ENCODE results near the gene HLA-A.

Gene HLA-A

DNA sequence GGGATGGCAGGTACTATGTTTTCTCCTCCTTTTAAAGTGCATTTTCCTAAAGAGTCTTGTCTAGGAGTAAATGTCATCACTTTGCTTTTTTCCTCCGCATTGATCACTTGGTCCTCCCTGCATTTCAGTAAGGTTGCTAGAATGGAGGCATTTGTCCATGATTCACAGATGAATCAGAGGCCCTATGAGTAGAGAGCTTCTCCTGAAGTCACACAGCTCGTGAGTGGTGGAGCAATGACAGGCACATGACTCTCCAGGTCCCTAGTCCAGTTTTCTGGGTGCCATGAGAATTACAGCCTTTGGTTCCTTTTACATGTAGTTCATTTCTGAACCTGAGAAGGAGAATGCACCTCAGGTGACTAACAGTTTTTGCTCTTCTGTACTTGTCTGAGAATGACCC, 50.5 kb downstream of the HLA-A start:
- no peak for FAIRE-seq

DNA sequence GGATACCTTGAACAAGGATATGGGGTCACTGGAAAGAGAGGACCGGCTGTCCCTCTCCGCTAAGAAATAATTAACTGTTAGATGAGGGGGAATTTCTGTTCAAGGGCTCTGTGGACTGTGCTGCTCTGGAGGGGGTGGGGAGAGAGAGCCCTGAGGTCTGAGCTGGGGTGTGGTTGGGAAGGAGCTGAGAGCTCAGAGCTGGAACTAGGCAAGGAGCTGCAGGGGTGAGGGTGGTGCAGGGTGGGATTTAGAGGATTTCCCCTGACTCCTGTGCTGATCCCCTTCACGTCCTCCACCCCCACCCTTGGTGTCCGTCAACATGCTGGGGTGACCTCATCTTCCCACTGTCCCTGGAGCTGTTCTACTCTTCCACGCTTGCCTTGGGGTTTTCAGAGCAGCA, 52.5 kb downstream of the HLA-A start:
- no peak for FAIRE-seq

DNA sequence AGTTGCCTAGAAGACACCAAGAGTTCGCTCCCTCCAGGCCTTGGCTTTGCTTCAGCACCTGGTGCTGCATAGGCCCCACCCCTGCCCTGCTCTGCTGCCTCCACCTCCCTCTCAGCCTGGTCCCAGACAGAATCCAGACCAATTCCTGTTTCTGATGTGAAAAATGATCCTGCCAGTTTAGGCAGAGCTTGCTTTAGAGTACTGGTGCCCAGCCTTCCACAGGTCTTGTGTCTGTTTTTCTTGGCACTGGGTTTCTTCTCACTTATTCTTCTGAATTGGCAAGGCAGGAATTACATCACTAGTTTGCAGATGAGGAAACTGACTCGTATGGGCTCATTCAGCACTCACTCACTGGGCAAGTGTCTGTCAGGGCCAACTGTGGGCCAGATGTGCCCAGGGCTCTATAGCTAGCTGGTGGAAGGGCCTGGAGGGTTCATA, 53.0 kb downstream of the HLA-A start:
- FAIRE-seq: no peak
